Urothelium cell line (cell line): Measurements from ENCODE around the gene MMUT.
"Not testable (repeated sequence)": the region's sequence is repeated elsewhere in the genome, so short reads cannot be mapped to it uniquely, and the experiment has no call there.

Experiments used
- DNase-seq: peaks from one replicate; pipeline ENCODE4 v3.0.0; 2011; ENCODE audit warnings: low spot score, mixed read lengths
- FAIRE-seq: peaks from 2 replicates; lab custom pipeline; 2011; peaks lifted over from hg19 to GRCh38; lab: Jason Lieb, UNC

Gene MMUT

DNA sequence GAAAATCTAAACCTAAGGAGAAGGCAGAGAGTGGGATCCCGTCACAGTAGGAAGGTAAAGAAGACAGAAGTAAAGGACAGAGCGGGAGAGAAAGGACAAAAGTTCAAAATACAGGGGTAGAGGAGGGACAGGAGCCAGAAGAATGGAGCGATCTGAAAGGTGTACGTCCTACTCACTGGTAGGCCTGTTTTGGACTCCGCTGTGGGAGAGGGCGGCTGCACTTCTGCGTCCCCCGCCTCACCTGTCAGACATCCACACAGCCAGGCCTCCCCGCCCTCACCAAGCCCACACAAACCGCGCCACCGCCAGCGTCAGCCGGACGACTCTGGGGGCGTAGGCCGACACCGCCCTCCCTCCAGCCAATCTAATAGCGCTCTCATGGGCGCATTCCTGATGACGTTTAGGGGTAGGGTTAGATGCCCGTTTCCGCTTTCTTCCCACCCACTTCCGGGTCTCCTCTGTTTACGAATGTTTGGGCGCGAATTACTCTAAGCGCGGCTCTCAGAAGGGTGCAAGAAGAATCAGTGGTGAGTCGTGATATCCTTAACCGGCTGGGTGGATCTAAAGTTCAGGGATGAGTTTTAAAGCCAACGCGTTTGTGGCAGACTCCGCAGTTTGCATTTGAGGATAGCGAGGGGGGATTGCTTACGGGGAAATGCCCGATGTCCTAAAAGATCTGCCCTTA, at the start of gene MMUT, which contains the start of gene CENPQ:
MMUT (minus strand) TSS at position 327 of the 685 bp plus-strand sequence. CDS start 3,787 bp downstream, outside the sequence.
CENPQ (plus strand) TSS at position 444 of the 685 bp plus-strand sequence. CDS start 6,807 bp downstream, outside the sequence.
- FAIRE-seq = peak; percentile 96
- DNase-seq = peak; percentile 96

DNA sequence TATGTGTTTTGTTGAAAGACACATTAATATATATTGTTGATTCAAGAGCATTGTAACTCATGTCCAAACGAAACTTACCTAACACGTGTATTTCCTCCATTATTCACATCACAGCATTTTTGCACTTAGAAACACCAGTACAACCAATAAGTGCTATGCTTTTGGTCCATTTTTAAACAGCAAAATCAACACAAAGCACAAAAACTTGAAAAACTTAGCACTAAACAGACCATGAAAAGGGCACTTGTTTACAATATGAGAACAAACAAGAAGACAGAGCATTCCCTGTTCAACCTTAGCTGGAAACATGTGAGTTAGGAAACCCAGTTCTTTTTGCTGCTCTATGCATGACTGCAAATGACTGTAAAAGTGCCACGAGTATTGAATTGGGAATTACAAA, 46.3 kb upstream of the MMUT start:
- no peak for FAIRE-seq
- DNase-seq = no peak

DNA sequence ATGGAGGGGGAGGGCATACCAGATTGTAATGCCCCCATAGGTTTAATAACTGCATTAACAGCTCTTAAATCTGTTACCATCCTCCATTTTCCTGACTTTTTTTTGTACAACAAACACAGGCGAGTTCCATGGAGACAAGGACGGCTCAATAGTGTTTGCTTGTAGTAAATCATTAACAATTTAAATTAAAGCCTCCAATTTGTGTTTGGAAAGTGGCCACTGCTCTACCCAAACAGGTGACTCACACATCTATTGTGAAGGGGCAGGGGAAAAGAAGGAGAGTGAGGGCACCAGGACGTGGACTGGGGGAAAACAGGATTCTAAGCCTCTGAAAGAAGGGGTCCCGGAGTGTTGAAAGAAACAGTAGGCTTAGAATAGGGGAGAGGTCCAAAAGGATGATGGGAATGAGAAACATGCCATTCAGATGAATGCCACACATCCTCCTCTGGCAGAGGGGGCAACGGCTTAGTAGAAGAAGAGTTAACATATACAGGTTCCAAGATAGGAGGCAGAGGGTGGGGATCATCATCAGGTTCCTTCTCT, 43.6 kb upstream of the MMUT start:
- FAIRE-seq (no peak), DNase-seq (no peak)

DNA sequence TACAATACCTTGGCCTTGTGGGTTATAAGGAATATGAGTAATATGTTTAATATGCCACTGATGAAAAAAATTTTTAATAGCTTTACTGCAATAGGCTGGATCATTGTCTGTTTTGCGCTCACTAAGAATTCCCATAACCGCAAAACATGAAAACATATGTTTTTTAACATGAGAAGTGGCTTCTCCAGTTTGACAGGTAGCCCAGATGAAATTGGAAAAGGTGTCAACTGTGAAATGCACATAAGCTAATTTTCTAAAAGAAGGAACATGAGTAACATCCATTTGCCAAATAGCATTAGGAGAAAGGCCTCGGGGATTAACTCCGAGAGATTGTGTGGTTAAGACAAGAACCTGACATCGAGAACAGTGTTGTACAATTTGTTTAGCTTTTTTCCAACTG, 41.6 kb upstream of the MMUT start:
- no peak for FAIRE-seq
- no peak for DNase-seq

DNA sequence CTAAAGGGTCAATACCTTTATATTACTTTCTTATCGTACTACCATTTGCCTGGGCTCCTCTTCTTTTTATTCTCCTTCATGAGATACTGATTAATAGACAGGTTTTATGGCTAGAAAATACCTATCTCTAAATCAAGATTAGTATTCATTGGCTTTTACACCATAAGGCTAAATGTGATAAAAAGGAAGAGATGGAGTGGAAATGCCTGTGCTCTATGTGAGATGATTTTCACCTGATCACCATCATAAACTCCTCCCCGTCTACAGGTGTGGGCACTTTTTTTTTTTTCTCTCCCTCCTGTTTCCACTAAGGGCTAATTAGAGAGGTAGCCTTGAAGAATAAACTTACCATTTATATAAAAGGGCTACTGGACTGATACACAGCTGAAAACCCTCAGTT, 36.6 kb upstream of the MMUT start, which contains the start of gene GLYATL3:
GLYATL3 (plus strand) TSS at position 301 of the 400 bp plus-strand sequence. CDS start 12,068 bp downstream, outside the sequence.
- no peak for FAIRE-seq
- no peak for DNase-seq

DNA sequence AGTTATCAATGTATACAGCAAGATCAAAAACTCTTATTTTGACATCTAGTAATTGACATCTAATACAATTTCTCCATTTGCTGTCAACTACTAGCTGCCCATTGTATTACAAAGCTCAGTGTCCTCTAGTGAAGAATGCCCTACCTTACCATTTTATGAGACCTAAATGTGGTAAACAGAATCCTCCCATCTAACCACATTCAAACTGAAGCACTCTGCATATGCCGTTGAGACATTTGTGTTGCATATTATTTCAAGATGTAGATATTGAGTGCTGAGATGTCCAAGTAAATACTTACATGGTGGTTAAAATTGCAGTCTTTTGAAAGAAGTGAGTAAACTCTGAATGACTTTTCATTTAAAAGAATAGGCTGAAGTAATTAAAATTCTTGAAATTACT, 36.1 kb upstream of the MMUT start:
- DNase-seq (no peak), FAIRE-seq (no peak)

DNA sequence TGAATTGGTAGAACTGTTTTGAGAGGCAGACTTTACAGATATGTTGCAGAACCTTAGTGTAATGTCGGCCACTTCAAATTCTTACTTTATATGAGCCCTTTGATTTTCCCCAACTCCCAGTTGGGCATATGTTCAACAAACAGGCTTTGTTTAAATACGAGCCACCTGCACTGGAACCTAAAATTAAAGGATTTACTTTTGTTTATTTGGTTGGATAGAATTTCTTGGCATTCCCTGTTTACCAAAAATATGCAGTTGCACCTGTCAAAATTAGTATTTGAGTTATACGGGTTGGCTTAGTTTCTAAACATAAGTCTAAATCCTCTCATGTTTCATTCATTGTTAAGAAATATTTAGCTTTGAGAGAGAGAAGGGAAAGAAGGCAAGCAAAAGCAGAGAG, 34.3 kb upstream of the MMUT start:
- FAIRE-seq = no peak
- DNase-seq = no peak

DNA sequence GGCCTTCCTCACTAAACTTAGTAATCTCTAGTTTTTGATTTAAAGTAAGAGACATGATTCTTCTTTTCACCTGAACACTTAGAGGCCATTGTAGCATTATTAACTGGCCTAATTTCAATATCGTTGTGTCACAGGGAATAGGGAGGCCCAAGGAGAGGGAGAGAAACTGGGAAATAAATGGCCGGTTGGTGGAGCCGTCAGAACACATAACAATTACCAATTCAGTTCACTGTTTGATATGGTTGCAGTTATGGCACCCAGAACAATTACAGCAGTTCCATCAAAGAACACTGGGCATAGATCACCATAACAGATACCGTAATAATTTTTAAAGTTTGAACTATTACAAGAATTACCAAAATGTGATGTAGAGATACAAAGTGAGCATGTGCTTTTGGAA, 27.6 kb upstream of the MMUT start:
- DNase-seq (no peak), FAIRE-seq (no peak)

DNA sequence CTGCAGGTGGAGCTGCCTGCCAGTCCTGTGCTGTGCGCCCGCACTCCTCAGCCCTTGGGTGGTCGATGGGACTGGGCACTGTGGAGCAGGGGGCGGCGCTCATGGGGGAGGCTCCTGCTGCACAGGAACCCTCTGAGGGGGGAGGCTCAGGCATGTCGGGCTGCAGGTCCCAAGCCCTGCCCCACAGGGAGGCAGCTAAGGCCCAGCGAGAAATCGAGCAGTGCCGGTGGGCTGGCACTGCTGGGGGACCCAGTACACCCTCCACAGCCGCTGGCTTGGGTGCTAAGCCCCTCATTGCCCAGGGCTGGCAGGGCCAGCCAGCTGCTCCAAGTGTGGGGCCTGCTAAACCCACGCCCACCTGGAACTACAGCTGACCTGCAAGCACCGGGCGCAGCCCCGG, 20.3 kb upstream of the MMUT start:
- DNase-seq, FAIRE-seq: not testable (repeated sequence)

DNA sequence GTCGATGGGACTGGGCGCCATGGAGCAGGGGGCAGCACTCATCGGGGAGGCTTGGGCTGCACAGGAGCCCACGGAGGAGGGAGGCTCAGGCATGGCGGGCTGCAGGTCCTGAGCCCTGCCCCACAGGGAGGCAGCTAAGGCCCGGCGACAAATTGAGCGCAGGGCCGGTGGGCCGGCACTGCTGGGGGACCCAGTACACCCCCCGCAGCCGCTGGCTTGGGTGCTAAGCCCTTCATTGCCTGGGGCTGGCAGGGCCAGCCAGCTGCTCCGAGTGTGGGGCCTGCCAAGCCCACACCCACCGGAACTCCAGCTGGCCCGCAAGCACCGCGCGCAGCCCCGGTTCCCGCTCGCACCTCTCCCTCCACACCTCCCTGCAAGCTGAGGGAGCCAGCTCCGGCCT, 18.8 kb upstream of the MMUT start:
- DNase-seq, FAIRE-seq: not testable (repeated sequence)

DNA sequence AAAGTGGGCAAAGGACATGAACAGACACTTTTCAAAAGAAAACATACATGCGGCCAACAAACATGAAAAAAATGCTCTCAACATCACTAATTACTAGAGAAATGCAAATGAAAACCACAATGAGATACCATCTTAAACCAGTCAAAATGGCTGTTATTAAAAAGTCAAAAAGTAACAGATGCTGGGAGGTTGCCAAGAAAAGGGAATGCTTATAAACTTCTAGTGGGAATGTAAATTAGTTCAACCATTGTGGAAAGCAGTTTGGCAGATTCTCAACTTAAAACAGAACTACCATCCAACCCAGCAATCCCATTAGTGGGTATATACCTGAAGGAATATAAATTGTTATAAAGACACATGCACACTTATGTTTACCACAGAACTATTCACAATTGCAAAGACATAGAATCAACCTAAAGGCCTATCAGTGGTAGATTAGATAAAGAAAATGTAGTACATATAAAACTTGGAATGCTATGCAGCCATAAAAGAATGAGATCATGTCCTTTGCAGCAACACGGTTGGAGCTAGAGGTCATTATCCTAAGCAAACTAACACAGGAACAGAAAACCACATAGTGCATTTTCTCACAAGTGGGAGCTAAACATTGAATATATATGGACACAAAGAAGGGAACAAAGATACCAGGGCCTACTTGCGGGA, 16.4 kb upstream of the MMUT start:
- FAIRE-seq = no peak
- no peak for DNase-seq

DNA sequence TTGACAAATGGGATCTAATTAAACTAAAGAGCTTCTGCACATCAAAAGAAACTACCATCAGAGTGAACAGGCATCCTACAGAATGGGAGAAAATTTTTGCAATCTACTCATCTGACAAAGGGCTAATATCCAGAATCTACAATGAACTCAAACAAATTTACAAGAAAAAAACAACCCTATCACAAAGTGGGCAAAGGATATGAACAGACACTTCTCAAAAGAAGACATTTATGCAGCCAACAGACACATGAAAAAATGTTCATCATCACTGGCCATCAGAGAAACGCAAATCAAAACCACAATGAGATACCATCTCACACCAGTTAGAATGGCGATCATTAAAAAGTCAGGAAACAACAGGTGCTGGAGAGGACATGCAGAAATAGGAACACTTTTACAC, 13.5 kb upstream of the MMUT start:
- not testable (repeated sequence) for FAIRE-seq, DNase-seq

DNA sequence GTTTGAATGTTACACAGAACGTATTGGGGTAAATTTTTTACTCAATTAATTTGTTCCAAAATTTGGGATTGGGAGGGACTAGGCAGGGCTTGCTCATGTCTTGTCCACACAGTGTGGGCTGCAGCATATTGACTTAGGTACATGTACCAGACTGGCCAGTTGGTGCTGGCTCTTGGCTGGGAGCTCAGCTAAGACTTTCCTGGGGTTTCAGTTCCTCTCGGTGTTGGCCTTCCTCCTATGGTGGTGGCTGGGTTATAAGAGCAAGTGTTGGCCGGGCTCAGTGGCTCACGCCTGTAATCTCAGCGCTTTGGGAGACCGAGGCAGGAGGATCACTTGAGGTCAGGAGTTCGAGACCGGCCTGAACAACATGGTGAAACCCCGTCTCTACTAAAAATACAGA, 5.0 kb upstream of the MMUT start:
- FAIRE-seq (no peak), DNase-seq (no peak)

DNA sequence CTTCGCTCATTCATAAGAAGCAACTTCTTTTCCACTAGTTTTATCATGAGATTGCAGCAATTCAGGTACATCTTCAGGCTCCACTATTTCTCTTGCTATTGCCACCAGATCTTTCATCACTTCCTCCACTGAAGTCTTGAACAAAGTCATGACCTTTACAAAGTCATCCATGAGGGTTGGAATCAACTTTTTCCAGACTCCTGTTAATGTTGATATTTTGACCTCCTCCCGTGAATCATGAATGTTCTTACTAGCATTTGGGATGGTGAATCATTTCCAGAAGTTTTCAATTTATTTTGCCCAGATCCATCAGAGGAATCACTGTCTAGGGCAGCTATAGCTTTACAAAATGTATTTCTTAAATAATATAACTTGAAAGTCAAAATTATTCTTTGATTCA, 1.6 kb upstream of the MMUT start:
- DNase-seq (no peak), FAIRE-seq (no peak)

DNA sequence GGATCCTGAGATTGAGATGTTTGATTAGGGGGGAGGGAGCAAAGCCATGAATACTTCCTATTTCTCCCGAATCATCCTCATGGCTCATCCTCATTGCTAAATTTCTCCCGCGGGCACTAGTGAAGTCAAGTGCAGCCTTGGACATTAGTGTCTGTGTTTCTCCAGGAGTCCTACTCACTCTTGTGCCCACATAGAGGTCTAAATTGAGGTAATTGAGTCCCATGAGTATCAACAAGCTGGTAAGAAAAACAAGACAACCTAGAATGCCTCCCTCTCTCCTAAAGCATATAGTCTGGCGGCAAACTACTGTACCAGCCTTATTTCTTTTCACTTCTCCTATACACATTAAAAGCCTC, 537 bp upstream of the MMUT start:
- DNase-seq = peak; percentile 12
- no peak for FAIRE-seq

DNA sequence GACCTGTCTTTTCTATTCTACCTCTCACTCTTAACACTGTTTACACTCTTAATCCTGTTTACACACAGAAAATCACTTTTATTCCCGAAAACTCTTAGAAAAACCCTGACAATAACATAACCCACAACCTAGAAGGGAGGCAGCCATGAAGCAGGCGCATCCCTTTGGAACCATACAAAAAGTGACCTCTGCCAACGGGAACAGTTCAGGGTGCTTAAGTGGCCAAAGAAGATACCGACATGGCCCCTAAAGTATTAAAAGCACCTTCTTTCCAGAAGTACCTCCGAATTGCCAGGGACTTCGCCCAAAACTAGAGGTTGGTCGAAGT, 490 bp downstream of the MMUT start:
- DNase-seq = peak; percentile 7

DNA sequence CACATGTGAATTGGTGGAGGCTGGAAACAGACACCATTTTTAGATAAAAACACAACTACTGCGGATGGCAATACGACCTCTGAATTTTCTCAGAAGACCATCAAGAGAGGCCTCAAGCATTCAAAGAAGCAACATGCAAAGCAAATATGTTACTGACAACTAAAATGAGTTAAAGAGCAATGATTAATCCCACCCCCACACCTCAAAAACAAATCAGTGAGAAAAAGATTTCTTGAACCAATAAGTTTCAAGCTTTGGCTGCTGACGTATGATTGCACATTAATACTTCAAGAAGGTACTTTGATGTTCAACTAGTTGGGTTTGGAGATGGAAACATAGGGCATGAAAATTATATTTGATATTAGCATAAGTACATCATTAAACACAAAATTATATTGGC, 982 bp downstream of the MMUT start:
- FAIRE-seq = no peak
- DNase-seq = no peak

More for the DNA sequence above, 490 bp downstream of the MMUT start:
- FAIRE-seq = no peak

DNA sequence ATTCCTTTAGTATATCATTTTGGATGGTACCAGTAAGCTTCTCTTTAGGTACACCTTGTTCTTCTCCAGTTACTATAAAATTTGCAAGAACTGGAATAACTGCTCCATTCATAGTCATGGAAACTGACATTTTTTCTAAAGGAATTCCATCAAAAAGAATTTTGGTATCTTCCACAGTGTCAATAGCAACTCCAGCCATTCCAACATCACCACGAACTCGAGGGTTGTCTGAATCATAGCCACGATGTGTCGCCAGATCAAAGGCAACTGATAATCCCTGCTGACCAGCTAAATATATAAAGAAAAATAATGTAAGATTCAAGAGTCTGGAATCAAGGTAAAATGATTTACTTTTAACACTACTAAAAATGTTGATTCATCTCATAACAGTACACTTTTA, 5.3 kb downstream of the MMUT start:
- DNase-seq = no peak
- FAIRE-seq = no peak

DNA sequence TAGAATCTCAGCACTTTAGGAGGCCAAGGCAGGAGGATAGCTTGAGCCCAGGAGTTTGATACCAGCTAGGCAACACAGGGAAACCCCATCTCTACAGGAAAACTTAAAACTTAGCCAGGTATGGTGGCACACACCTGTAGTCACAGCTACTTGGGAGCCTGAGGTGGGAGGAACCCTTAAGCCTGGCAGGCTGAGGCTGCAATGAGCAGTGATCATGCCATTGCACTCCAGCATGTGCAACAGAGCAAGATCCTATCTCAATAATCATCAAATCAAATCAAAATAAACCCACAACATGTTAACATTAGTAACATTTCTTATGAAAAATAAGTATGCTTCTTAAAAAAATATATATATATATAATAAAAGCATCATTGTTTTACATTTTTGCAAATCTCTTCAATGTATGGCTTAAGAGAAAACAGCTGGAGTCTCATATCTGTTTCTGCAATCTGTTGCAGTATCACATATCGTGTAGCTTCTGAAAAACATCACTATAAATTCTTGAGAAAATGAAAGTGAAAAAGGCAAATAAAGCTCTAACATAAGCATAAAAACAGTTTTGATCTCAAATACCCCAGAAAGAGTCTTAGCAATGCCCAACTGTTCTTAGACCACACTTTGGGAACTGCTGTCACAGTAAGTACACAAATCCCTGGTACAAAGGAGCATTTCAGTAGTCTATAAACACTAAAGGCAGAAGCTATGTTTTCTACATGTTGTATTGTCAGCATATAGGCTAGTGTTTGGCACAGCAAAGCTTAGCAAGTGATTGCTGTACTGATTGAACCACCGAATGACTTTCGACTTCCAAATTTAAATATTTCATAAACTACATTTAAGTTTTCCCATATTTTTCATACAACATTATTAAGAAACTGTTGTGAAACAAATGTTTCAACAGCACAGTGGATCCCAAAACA, 8.0 kb downstream of the MMUT start:
- FAIRE-seq (no peak), DNase-seq (no peak)

DNA sequence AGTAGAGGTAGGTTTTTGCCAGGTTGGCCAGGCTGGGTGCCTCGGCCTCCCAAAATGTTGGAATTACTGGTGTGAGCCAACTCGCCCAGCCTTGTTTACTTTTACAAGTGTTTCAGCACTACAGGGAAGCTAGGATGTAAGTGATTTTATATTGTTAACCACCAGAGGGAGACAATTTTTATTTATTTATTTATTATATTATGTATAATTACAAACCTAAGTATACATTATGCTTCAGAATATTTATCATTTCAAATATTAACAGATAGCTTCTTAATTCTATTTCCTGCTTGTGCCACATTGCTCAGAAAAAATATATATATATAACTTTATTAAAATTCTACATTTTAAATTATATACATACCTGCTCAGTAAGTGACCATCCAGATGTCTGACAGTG, 9.8 kb downstream of the MMUT start:
- FAIRE-seq (no peak), DNase-seq (peak; percentile 8)

DNA sequence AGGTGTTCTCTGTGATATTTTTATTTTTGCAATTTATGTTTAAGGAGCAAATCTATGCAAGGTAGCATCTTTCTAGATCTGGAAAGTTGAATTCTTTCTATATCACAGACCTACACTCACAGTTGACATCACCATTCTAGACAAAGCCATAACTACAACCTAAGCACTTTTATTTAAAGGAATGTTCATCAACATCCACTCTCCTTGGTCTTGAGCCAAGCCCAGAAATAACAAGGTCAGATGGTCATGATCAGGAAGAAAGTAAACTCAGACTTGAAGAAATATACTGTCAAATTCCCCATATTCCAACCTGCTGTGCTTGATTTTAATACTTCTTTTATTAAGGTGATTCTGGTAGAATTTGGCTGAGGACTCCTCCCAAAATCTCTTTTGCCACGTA, 32.2 kb downstream of the MMUT start:
- no peak for DNase-seq
- no peak for FAIRE-seq
